ENCODE results near the gene CDK8.

DNA sequence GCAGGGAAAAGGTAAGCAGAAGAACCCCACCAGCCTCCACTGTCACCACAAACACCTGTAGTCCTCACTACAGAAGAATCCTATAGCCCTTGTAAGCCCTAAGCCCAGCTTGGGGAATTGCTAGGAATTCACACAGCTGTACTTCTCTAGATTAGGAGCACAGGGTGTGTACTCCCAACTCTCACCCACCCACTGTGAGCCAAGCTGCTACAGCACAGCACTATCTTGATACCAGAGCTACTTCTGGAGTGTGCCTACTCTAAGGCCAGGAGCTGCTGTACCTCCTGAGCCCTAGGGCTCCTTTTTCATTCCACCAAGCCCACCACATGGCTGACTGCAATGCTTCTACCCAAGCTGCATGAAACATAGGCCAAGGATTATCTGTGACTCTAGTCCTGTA is 181.2 kb downstream of the CDK8 start:
- TF ChIP-seq, protein P1, sequence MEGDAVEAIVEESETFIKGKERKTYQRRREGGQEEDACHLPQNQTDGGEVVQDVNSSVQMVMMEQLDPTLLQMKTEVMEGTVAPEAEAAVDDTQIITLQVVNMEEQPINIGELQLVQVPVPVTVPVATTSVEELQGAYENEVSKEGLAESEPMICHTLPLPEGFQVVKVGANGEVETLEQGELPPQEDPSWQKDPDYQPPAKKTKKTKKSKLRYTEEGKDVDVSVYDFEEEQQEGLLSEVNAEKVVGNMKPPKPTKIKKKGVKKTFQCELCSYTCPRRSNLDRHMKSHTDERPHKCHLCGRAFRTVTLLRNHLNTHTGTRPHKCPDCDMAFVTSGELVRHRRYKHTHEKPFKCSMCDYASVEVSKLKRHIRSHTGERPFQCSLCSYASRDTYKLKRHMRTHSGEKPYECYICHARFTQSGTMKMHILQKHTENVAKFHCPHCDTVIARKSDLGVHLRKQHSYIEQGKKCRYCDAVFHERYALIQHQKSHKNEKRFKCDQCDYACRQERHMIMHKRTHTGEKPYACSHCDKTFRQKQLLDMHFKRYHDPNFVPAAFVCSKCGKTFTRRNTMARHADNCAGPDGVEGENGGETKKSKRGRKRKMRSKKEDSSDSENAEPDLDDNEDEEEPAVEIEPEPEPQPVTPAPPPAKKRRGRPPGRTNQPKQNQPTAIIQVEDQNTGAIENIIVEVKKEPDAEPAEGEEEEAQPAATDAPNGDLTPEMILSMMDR (IDR thresholded peaks at IDR 0.05 in 4 of 5, conservative IDR thresholded peaks at IDR 0.05 in 1 of 5), result no peak
- TF ChIP-seq POLR2A (IDR thresholded peaks at IDR 0.05), result no peak
